ENCODE data around the gene SMNDC1.

- TF ChIP-seq CTCF (conservative IDR thresholded peaks at IDR 0.05) = no peak
- no peak for TF ChIP-seq ZFX (IDR thresholded peaks at IDR 0.05)
These were observed 45.1 kb upstream of the SMNDC1 start for GRCh38 chr10:110349831-110350230.

Data from C4-2B (cell line).